ENCODE measurements around the gene ZNF592. TPM values are rescaled to one million over a fixed set of nuclear protein-coding genes. Genes with fewer than 3 reads are reported as not detected.

The ZNF592 gene
- total and polyA plus RNA-seq, 12 donors, result 8.2 to 26.9 (median 20.5) TPM

GRCh38 chr15:84828086-84828908 lies 79.9 kb downstream of the ZNF592 start:
- peak overlapping the region; percentile 47 to 99 (median 88) for H3K27ac ChIP-seq
- H3K4me3 ChIP-seq, result no peak overlapping the region
- 19 to 24% methylated on average over 14 of the region's 14 CpGs for WGBS, 2 donors
- H3K4me1 ChIP-seq, result peaks cover 26 to 100% (median 96%) of the 10 kb centered on the region in 9 donors
- intact Hi-C loops (cut with DNase I), result loop anchor here in 2 of 10 donors (5.0 to 10.0 kb wide), 2 partner anchors 84 to 233 kb away; no protein-coding TSS in a partner anchor
- DNase-seq, result no peak
- no peaks in the 10 kb centered on the region for H3K27me3 ChIP-seq
- TF ChIP-seq, protein P1, sequence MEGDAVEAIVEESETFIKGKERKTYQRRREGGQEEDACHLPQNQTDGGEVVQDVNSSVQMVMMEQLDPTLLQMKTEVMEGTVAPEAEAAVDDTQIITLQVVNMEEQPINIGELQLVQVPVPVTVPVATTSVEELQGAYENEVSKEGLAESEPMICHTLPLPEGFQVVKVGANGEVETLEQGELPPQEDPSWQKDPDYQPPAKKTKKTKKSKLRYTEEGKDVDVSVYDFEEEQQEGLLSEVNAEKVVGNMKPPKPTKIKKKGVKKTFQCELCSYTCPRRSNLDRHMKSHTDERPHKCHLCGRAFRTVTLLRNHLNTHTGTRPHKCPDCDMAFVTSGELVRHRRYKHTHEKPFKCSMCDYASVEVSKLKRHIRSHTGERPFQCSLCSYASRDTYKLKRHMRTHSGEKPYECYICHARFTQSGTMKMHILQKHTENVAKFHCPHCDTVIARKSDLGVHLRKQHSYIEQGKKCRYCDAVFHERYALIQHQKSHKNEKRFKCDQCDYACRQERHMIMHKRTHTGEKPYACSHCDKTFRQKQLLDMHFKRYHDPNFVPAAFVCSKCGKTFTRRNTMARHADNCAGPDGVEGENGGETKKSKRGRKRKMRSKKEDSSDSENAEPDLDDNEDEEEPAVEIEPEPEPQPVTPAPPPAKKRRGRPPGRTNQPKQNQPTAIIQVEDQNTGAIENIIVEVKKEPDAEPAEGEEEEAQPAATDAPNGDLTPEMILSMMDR (IDR thresholded peaks at IDR 0.05), result no peak
- H3K9me3 ChIP-seq, result no peaks in the 10 kb centered on the region
- peaks cover 0 to 50% (median 0%) of the 10 kb centered on the region in 9 donors for H3K36me3 ChIP-seq
- ATAC-seq, result peak in 7 of 8 donors; percentile 17 to 40 (median 35)

DNA sequence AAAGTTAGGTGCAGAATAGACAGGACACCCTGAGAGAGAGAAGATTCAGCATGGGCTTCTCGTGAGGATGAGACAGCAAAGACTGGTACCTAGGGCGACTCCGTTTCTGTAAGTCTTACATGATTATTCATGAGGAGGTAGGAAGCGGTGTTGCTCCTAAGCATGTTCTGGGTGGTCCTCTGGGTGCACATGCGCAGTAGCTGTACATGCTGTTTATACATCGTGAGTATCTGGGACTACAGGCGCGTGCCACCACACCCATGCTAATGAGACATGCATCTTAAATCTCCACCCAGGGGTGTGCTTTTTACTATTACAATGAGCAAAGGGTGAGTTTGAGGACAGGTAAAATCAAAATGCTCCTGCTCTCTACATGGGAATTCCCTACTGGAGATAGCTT lies 81.0 kb downstream of the ZNF592 start:
- H3K27me3 ChIP-seq, result no peaks in the 10 kb centered on the region
- intact Hi-C loops (cut with DNase I), result loop anchor here in 2 of 10 donors (5.0 to 10.0 kb wide), 2 partner anchors 83 to 235 kb away; no protein-coding TSS in a partner anchor
- TF ChIP-seq, protein P1 (IDR thresholded peaks at IDR 0.05), result no peak
- peak overlapping the region in 9 of 10 donors; percentile 22 to 99 (median 95) for H3K27ac ChIP-seq
- H3K4me1 ChIP-seq, result peaks cover 30 to 100% (median 94%) of the 10 kb centered on the region in 9 donors
- H3K9me3 ChIP-seq, result no peaks in the 10 kb centered on the region
- DNase-seq, result no peak
- no peak for ATAC-seq
- peaks cover 0 to 57% (median 0%) of the 10 kb centered on the region in 9 donors for H3K36me3 ChIP-seq
- no peak overlapping the region for H3K4me3 ChIP-seq
- WGBS, 2 donors, result 79 to 86% methylated on average over 8 of the region's 8 CpGs

- Histone ChIP-seq H3K4me1 (peaks cover 32 to 100% (median 94%) of the 10 kb centered on the region in 9 donors), H3K9me3 (no peaks in the 10 kb centered on the region), H3K4me3 (no peak overlapping the region), H3K36me3 (peaks cover 0 to 58% (median 0%) of the 10 kb centered on the region in 9 donors), H3K27ac (peak overlapping the region; percentile 22 to 99 (median 85)), H3K27me3 (no peaks in the 10 kb centered on the region)
- ATAC-seq, result peak in 1 of 8 donors; percentile 22
- no peak for DNase-seq
- TF ChIP-seq, protein P1 (IDR thresholded peaks at IDR 0.05), result no peak
- 47 to 60% methylated on average over 2 of the region's 2 CpGs for WGBS, 2 donors
- intact Hi-C loops (cut with DNase I), result loop anchor here in 1 of 10 donors (5.0 kb wide), 1 partner anchor 87 kb away; no protein-coding TSS in a partner anchor
These were observed 81.6 kb downstream of the ZNF592 start for GRCh38 chr15:84830036-84830435.

DNA sequence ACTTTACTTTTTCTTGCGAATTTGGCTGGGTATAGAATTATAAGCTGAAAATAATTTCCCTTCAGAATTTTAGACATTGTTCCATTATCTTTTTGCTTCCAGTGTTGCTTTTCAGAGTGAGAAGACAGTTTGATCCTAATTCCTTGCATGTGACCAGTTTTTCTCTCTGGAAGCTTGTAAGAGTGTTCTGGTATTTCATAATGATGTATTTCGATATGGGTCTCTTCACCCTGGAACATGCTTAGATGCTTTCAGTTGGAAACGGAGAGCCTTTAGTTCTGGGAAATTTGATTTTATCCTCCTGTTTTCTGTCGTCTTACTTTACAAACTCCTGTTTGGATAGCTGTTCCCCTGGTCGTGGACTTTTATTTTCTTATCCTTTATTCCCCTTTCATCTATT lies 82.6 kb downstream of the ZNF592 start:
- Histone ChIP-seq H3K9me3 (no peaks in the 10 kb centered on the region), H3K4me3 (no peak overlapping the region), H3K36me3 (peaks cover 0 to 63% (median 0%) of the 10 kb centered on the region in 9 donors), H3K27me3 (no peaks in the 10 kb centered on the region), H3K4me1 (peaks cover 33 to 100% (median 93%) of the 10 kb centered on the region in 9 donors), H3K27ac (peak overlapping the region in 9 of 10 donors; percentile 26 to 99 (median 95))
- 65 to 67% methylated on average over 5 of the region's 5 CpGs for WGBS, 2 donors
- intact Hi-C loops (cut with DNase I), result loop anchor here in 1 of 10 donors (5.0 kb wide), 1 partner anchor 86 kb away; no protein-coding TSS in a partner anchor
- DNase-seq, result no peak
- no peak for ATAC-seq
- TF ChIP-seq, protein P1 (IDR thresholded peaks at IDR 0.05), result no peak

Measured in heart right ventricle (tissue), 16 donors.